ENCODE measurements around the gene ZNF778. TPM values are rescaled to one million over a fixed set of nuclear protein-coding genes. Genes with fewer than 3 reads are reported as not detected.
A peak's percentile ranks its signal among the peaks of the same experiment; 100 is the strongest.

Gene ZNF778
- total and polyA plus RNA-seq, 2 of the 13 experiments (the other 11 are each of a cell fraction or from before 2014, with no cell fraction given), result 3.8 to 7.2 TPM

DNA sequence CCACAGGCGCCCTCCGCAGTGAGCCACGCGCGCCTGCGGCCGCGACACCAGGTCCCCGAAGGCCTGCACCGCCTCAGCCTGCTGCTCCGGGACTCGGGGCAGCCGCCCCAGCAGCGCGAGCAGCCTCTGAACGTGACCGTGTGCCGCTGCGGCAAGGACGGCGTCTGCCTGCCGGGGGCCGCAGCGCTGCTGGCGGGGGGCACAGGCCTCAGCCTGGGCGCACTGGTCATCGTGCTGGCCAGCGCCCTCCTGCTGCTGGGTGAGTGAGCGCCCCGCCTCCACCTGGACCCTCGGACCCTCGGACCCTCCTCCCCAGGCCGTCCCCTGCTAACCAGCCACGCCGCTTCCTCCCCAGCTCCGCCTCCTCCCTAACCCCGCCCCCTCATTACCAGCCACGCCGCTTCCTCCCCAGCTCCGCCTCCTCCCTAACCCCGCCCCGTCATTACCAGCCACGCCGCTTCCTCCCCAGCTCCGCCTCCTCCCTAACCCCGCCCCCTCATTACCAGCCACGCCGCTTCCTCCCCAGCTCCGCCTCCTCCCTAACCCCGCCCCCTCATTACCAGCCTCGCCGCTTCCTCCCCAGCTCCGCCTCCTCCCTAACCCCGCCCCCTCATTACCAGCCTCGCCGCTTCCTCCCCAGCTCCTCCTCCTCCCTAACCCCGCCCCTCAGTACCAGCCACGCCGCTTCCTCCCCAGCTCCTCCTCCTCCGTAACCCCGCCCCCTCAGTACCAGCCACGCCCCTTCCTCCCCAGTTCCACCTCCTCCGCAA, 25.1 kb upstream of the ZNF778 start (continued):
- TF ChIP-seq, protein P1, sequence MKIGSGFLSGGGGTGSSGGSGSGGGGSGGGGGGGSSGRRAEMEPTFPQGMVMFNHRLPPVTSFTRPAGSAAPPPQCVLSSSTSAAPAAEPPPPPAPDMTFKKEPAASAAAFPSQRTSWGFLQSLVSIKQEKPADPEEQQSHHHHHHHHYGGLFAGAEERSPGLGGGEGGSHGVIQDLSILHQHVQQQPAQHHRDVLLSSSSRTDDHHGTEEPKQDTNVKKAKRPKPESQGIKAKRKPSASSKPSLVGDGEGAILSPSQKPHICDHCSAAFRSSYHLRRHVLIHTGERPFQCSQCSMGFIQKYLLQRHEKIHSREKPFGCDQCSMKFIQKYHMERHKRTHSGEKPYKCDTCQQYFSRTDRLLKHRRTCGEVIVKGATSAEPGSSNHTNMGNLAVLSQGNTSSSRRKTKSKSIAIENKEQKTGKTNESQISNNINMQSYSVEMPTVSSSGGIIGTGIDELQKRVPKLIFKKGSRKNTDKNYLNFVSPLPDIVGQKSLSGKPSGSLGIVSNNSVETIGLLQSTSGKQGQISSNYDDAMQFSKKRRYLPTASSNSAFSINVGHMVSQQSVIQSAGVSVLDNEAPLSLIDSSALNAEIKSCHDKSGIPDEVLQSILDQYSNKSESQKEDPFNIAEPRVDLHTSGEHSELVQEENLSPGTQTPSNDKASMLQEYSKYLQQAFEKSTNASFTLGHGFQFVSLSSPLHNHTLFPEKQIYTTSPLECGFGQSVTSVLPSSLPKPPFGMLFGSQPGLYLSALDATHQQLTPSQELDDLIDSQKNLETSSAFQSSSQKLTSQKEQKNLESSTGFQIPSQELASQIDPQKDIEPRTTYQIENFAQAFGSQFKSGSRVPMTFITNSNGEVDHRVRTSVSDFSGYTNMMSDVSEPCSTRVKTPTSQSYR (CRISPR knock-in tag; IDR thresholded peaks at IDR 0.05; ENCODE audit: borderline replicate concordance), result peak; percentile 76
- TF ChIP-seq, protein P2, sequence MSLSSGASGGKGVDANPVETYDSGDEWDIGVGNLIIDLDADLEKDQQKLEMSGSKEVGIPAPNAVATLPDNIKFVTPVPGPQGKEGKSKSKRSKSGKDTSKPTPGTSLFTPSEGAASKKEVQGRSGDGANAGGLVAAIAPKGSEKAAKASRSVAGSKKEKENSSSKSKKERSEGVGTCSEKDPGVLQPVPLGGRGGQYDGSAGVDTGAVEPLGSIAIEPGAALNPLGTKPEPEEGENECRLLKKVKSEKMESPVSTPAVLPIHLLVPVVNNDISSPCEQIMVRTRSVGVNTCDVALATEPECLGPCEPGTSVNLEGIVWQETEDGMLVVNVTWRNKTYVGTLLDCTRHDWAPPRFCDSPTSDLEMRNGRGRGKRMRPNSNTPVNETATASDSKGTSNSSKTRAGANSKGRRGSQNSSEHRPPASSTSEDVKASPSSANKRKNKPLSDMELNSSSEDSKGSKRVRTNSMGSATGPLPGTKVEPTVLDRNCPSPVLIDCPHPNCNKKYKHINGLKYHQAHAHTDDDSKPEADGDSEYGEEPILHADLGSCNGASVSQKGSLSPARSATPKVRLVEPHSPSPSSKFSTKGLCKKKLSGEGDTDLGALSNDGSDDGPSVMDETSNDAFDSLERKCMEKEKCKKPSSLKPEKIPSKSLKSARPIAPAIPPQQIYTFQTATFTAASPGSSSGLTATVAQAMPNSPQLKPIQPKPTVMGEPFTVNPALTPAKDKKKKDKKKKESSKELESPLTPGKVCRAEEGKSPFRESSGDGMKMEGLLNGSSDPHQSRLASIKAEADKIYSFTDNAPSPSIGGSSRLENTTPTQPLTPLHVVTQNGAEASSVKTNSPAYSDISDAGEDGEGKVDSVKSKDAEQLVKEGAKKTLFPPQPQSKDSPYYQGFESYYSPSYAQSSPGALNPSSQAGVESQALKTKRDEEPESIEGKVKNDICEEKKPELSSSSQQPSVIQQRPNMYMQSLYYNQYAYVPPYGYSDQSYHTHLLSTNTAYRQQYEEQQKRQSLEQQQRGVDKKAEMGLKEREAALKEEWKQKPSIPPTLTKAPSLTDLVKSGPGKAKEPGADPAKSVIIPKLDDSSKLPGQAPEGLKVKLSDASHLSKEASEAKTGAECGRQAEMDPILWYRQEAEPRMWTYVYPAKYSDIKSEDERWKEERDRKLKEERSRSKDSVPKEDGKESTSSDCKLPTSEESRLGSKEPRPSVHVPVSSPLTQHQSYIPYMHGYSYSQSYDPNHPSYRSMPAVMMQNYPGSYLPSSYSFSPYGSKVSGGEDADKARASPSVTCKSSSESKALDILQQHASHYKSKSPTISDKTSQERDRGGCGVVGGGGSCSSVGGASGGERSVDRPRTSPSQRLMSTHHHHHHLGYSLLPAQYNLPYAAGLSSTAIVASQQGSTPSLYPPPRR (CRISPR knock-in tag; IDR thresholded peaks at IDR 0.05; ENCODE audit: borderline replicate concordance), result peak; percentile 57; the same call in 1 of the 2 replicates
- TF ChIP-seq ZNF441 (CRISPR knock-in tag; IDR thresholded peaks at IDR 0.05; ENCODE audit: borderline replicate concordance) (peak; percentile 82; the same call in 1 of the 2 replicates), BHLHE40 (IDR thresholded peaks at IDR 0.05; ENCODE audit: low read length) (peak; percentile 85), KDM6A (CRISPR knock-in tag; IDR thresholded peaks at IDR 0.05; ENCODE audit: low read depth) (0 out of 2 replicates have a peak, but pooled peaks have one; percentile 46), ZNF547 (CRISPR knock-in tag; IDR thresholded peaks at IDR 0.05) (peak; percentile 95), KAT8 (CRISPR knock-in tag; IDR thresholded peaks at IDR 0.05) (peak; percentile 61; the same call in 1 of the 2 replicates), AKAP8 (CRISPR knock-in tag; IDR thresholded peaks at IDR 0.05) (peak; percentile 97), MED13 (CRISPR knock-in tag; IDR thresholded peaks at IDR 0.05) (peak; percentile 73; the same call in 1 of the 2 replicates), HOXA3 (CRISPR knock-in tag; IDR thresholded peaks at IDR 0.05) (peak; percentile 77)
- TF ChIP-seq, protein P3, sequence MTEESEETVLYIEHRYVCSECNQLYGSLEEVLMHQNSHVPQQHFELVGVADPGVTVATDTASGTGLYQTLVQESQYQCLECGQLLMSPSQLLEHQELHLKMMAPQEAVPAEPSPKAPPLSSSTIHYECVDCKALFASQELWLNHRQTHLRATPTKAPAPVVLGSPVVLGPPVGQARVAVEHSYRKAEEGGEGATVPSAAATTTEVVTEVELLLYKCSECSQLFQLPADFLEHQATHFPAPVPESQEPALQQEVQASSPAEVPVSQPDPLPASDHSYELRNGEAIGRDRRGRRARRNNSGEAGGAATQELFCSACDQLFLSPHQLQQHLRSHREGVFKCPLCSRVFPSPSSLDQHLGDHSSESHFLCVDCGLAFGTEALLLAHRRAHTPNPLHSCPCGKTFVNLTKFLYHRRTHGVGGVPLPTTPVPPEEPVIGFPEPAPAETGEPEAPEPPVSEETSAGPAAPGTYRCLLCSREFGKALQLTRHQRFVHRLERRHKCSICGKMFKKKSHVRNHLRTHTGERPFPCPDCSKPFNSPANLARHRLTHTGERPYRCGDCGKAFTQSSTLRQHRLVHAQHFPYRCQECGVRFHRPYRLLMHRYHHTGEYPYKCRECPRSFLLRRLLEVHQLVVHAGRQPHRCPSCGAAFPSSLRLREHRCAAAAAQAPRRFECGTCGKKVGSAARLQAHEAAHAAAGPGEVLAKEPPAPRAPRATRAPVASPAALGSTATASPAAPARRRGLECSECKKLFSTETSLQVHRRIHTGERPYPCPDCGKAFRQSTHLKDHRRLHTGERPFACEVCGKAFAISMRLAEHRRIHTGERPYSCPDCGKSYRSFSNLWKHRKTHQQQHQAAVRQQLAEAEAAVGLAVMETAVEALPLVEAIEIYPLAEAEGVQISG (CRISPR knock-in tag; IDR thresholded peaks at IDR 0.05), result peak; percentile 82
- TF ChIP-seq, protein P4, sequence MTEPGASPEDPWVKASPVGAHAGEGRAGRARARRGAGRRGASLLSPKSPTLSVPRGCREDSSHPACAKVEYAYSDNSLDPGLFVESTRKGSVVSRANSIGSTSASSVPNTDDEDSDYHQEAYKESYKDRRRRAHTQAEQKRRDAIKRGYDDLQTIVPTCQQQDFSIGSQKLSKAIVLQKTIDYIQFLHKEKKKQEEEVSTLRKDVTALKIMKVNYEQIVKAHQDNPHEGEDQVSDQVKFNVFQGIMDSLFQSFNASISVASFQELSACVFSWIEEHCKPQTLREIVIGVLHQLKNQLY (CRISPR knock-in tag; IDR thresholded peaks at IDR 0.05), result peak; percentile 79; the same call in 1 of the 2 replicates
- TF ChIP-seq, protein P5, sequence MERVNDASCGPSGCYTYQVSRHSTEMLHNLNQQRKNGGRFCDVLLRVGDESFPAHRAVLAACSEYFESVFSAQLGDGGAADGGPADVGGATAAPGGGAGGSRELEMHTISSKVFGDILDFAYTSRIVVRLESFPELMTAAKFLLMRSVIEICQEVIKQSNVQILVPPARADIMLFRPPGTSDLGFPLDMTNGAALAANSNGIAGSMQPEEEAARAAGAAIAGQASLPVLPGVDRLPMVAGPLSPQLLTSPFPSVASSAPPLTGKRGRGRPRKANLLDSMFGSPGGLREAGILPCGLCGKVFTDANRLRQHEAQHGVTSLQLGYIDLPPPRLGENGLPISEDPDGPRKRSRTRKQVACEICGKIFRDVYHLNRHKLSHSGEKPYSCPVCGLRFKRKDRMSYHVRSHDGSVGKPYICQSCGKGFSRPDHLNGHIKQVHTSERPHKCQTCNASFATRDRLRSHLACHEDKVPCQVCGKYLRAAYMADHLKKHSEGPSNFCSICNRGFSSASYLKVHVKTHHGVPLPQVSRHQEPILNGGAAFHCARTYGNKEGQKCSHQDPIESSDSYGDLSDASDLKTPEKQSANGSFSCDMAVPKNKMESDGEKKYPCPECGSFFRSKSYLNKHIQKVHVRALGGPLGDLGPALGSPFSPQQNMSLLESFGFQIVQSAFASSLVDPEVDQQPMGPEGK (CRISPR knock-in tag; IDR thresholded peaks at IDR 0.05), result peak; percentile 96

Data from HepG2 (cell line).